Breast epithelium (tissue), 4 donors: ENCODE data around the gene BAZ2A. TPM values are rescaled to one million over a fixed set of nuclear protein-coding genes. Genes with fewer than 3 reads are reported as not detected.

Experiments
- DNase-seq, 2 donors: peaks; one replicate each; pipeline ENCODE4 v3.0.0-alpha.2; 2019; ENCODE audit warnings: low spot score in 2 of 2
- H3K27ac ChIP-seq, 2 donors: fragments of 200-600 bp; sonication (generic) in 1 of 2; one replicate each; pipeline ENCODE4 v1.5.1; 2016 to 2019; ENCODE audit warnings: mild to moderate bottlenecking in 1 of 2
- H3K27me3 ChIP-seq, 2 donors: fragments of 200-600 bp; sonication (generic) in 1 of 2; one replicate each; pipeline versions ENCODE4 v1.5.1 to v1.6.0; 2017 to 2019; ENCODE audit warnings: control low read depth in 1 of 2, mild to moderate bottlenecking in 1 of 2
- H3K36me3 ChIP-seq: fragments of 200-600 bp; one replicate; pipeline ENCODE4 v1.5.1; 2019
- H3K4me1 ChIP-seq, 2 donors: fragments of 200-600 bp; sonication (generic); one replicate each; pipeline ENCODE4 v1.5.1; 2016 to 2019; ENCODE audit warnings: control low read depth in 1 of 2
- H3K4me3 ChIP-seq, 3 donors: fragments of 200-600 bp; sonication (generic); 1 replicate in 2 of 3; 2 replicates in 1 of 3; pipeline ENCODE4 v1.5.1; 2016 to 2019; ENCODE audit warnings: mild to moderate bottlenecking in 3 of 3, moderate library complexity in 2 of 3
- H3K9me3 ChIP-seq, 2 donors: fragments of 200-600 bp; sonication (generic) in 1 of 2; one replicate each; pipeline ENCODE4 v1.5.1; 2016 to 2019; ENCODE audit warnings: control low read depth in 1 of 2
- CTCF ChIP-seq, 3 donors: fragments of 450-650 bp; IDR thresholded peaks; one replicate each; pipeline ENCODE4 v1.5.1; 2016 to 2017; ENCODE audit warnings: antibody characterized with exemption in 3 of 3, mild to moderate bottlenecking in 3 of 3, moderate library complexity in 3 of 3
- POLR2A ChIP-seq: fragments of 450-650 bp; IDR thresholded peaks from one replicate; pipeline ENCODE4 v1.6.1; 2016; ENCODE audit warnings: antibody characterized with exemption, mild to moderate bottlenecking, moderate library complexity
- POLR2AphosphoS5 ChIP-seq, 3 donors: sonication (generic); formaldehyde crosslinking; IDR thresholded peaks; one replicate each; pipeline ENCODE4 v1.6.1; 2017; ENCODE audit warnings: antibody characterized with exemption in 3 of 3
- intact Hi-C: fragments of 100-400 bp; cut with DNase I; formaldehyde crosslinking; loops from one replicate; pipeline ENCODE4 v1.15.1; 2023; ENCODE audit warnings: low total_unique reads
- total RNA-seq, 3 donors: library from RNA; depleted of rRNA; stranded (reverse); fragments of >200 nt; gene quantifications; one replicate each; pipeline ENCODE4 v1.1.0, GENCODE V29; 2016

BAZ2A gene
- total RNA-seq, 3 donors from 2014 or later = 80.2 to 104 (median 81.0) TPM

- H3K27me3 ChIP-seq = no peaks in the 10 kb centered on the region
- H3K27ac ChIP-seq = no peak overlapping the region
- intact Hi-C loops = loop anchor here (10.0 kb wide), 1 partner anchor 57 kb away; no protein-coding TSS in a partner anchor
- H3K4me1 ChIP-seq = no peaks in the 10 kb centered on the region
- TF ChIP-seq POLR2AphosphoS5 (IDR thresholded peaks at IDR 0.05) (no peak), POLR2A (no peak), CTCF (IDR thresholded peaks at IDR 0.05) (no peak)
- H3K9me3 ChIP-seq = no peaks in the 10 kb centered on the region
- H3K36me3 ChIP-seq = no peaks in the 10 kb centered on the region
- no peak overlapping the region for H3K4me3 ChIP-seq
- no peak for DNase-seq
Measured at GRCh38 chr12:56572288-56572687, 57.8 kb downstream of the BAZ2A start.

- no peak for DNase-seq
- Histone ChIP-seq H3K4me3 (no peak overlapping the region), H3K4me1 (no peaks in the 10 kb centered on the region), H3K27me3 (no peaks in the 10 kb centered on the region), H3K27ac (peak overlapping the region; percentile 70 to 71), H3K36me3 (no peaks in the 10 kb centered on the region), H3K9me3 (no peaks in the 10 kb centered on the region)
- TF ChIP-seq CTCF (IDR thresholded peaks at IDR 0.05) = no peak
- TF ChIP-seq POLR2A = no peak
- no peak for TF ChIP-seq POLR2AphosphoS5 (IDR thresholded peaks at IDR 0.05)
- intact Hi-C loops = loop anchor here (10.0 kb wide), 1 partner anchor 56 kb away; no protein-coding TSS in a partner anchor
Measured at GRCh38 chr12:56571121-56571520, 59.0 kb downstream of the BAZ2A start.

GRCh38 chr12:56568146-56568545, 62.0 kb downstream of the BAZ2A start:
- intact Hi-C loops = no loop called here
- no peaks in the 10 kb centered on the region for H3K9me3 ChIP-seq
- no peak for DNase-seq
- H3K27me3 ChIP-seq = no peaks in the 10 kb centered on the region
- TF ChIP-seq POLR2A (no peak), CTCF (IDR thresholded peaks at IDR 0.05) (no peak), POLR2AphosphoS5 (IDR thresholded peaks at IDR 0.05) (no peak)
- H3K27ac ChIP-seq = no peak overlapping the region
- H3K4me1 ChIP-seq = no peaks in the 10 kb centered on the region
- no peak overlapping the region for H3K4me3 ChIP-seq
- H3K36me3 ChIP-seq = no peaks in the 10 kb centered on the region

- Histone ChIP-seq H3K36me3 (no peaks in the 10 kb centered on the region), H3K9me3 (no peaks in the 10 kb centered on the region), H3K27me3 (no peaks in the 10 kb centered on the region), H3K4me1 (no peaks in the 10 kb centered on the region), H3K4me3 (peak overlapping the region in 1 of 3 donors; percentile 41), H3K27ac (peak overlapping the region; percentile 50 to 89)
- TF ChIP-seq POLR2A = no peak
- TF ChIP-seq POLR2AphosphoS5 (IDR thresholded peaks at IDR 0.05) = peak; percentile 30 to 75 (median 53)
- peak in 1 of 2 donors; percentile 24 for DNase-seq
- intact Hi-C loops = no loop called here
Measured at GRCh38 chr12:56565510-56566101, 64.5 kb downstream of the BAZ2A start.

GRCh38 chr12:56551070-56551469, 79.1 kb downstream of the BAZ2A start:
- Histone ChIP-seq H3K27ac (no peak overlapping the region), H3K4me1 (no peaks in the 10 kb centered on the region), H3K27me3 (no peaks in the 10 kb centered on the region), H3K4me3 (no peak overlapping the region), H3K36me3 (no peaks in the 10 kb centered on the region), H3K9me3 (no peaks in the 10 kb centered on the region)
- intact Hi-C loops = no loop called here
- TF ChIP-seq CTCF (IDR thresholded peaks at IDR 0.05) (no peak), POLR2A (no peak)
- no peak for DNase-seq
